ENCODE results near the gene MRPS34. TPM values are rescaled to one million over a fixed set of nuclear protein-coding genes. Genes with fewer than 3 reads are reported as not detected.

The MRPS34 gene
- total RNA-seq, 4 donors from 2014 or later: 34.1 to 62.4 (median 57.2) TPM

- no peak for TF ChIP-seq CTCF (IDR thresholded peaks at IDR 0.05; ENCODE audit: low read depth)
Measured at GRCh38 chr16:1770328-1771187, 2.4 kb downstream of the MRPS34 start.

- no peak for TF ChIP-seq CTCF (IDR thresholded peaks at IDR 0.05; ENCODE audit: low read depth)
Measured at GRCh38 chr16:1769402-1770300, 3.3 kb downstream of the MRPS34 start.

- no peak for TF ChIP-seq CTCF (IDR thresholded peaks at IDR 0.05; ENCODE audit: low read depth)
Measured at GRCh38 chr16:1768767-1769401, 4.0 kb downstream of the MRPS34 start.

GRCh38 chr16:1768061-1768766 lies 4.7 kb downstream of the MRPS34 start:
- no peak for TF ChIP-seq CTCF (IDR thresholded peaks at IDR 0.05; ENCODE audit: low read depth)

GRCh38 chr16:1767116-1767994 lies 5.6 kb downstream of the MRPS34 start:
- TF ChIP-seq CTCF (IDR thresholded peaks at IDR 0.05; ENCODE audit: low read depth): no peak

- no peak for TF ChIP-seq CTCF (IDR thresholded peaks at IDR 0.05; ENCODE audit: low read depth)
Measured at GRCh38 chr16:1766701-1767100, 6.2 kb downstream of the MRPS34 start.

Data from subcutaneous adipose tissue (tissue), 4 donors.